GM12892 (cell line): ENCODE results near the gene NSD2.

Source experiments
- POLR2A ChIP-seq: IDR thresholded peaks from 2 replicates; pipeline ENCODE4 v1.6.1; 2011; ENCODE audit warnings: low read depth, low read length, control low read depth
- POLR2AphosphoS5 ChIP-seq: IDR thresholded peaks from 2 replicates; pipeline ENCODE4 v1.6.1; 2011; ENCODE audit warnings: low read depth, low read length, control low read depth

- no peak for TF ChIP-seq POLR2AphosphoS5
- TF ChIP-seq POLR2A, result no peak
Observed at GRCh38 chr4:1831331-1831730, 39.9 kb upstream of the NSD2 start.
